ENCODE measurements around the gene CEP63. TPM values are rescaled to one million over a fixed set of nuclear protein-coding genes. Genes with fewer than 3 reads are reported as not detected.
"Not testable (repeated sequence)": the region's sequence is repeated elsewhere in the genome, so short reads cannot be mapped to it uniquely, and the experiment has no call there.

CEP63 gene
- total RNA-seq, 1 donor from 2014 or later, result 14.0 TPM

GRCh38 chr3:134522541-134522940, 36.7 kb downstream of the CEP63 start:
- DNase-seq, result no peak

GRCh38 chr3:134525293-134525692, 39.4 kb downstream of the CEP63 start:
- no peak for DNase-seq

- DNase-seq, result no peak
Observed at GRCh38 chr3:134526319-134526718, 40.5 kb downstream of the CEP63 start.

- peak; percentile 11 for DNase-seq
Observed at GRCh38 chr3:134527037-134527436, 41.2 kb downstream of the CEP63 start.

GRCh38 chr3:134527538-134528186, 41.8 kb downstream of the CEP63 start:
- DNase-seq, result no peak

- no peak for DNase-seq
Observed at GRCh38 chr3:134533493-134533892, 47.6 kb downstream of the CEP63 start.

GRCh38 chr3:134535186-134535970, 49.5 kb downstream of the CEP63 start:
- DNase-seq, result no peak

GRCh38 chr3:134536781-134537180, 50.9 kb downstream of the CEP63 start:
- no peak for DNase-seq

GRCh38 chr3:134542287-134542958, 56.6 kb downstream of the CEP63 start:
- no peak for DNase-seq

- DNase-seq, result no peak
Observed at GRCh38 chr3:134543113-134543512, 57.3 kb downstream of the CEP63 start.

GRCh38 chr3:134544316-134544715, 58.5 kb downstream of the CEP63 start:
- DNase-seq, result no peak

GRCh38 chr3:134544783-134545182, 58.9 kb downstream of the CEP63 start:
- DNase-seq, result not testable (repeated sequence)

- no peak for DNase-seq
Observed at GRCh38 chr3:134545818-134546217, 60.0 kb downstream of the CEP63 start.

GRCh38 chr3:134552784-134553183, 66.9 kb downstream of the CEP63 start:
- DNase-seq, result no peak

- no peak for DNase-seq
Observed at GRCh38 chr3:134559591-134559990, 73.7 kb downstream of the CEP63 start.

- no peak for DNase-seq
Observed at GRCh38 chr3:134562055-134562454, 76.2 kb downstream of the CEP63 start.

GRCh38 chr3:134563601-134564000, 77.7 kb downstream of the CEP63 start:
- no peak for DNase-seq

GRCh38 chr3:134564991-134565390, 79.1 kb downstream of the CEP63 start:
- no peak for DNase-seq

GRCh38 chr3:134567605-134568004, 81.7 kb downstream of the CEP63 start:
- DNase-seq, result no peak

- no peak for DNase-seq
Observed at GRCh38 chr3:134568790-134569189, 82.9 kb downstream of the CEP63 start.

- DNase-seq, result not testable (repeated sequence)
Observed at GRCh38 chr3:134569899-134570298, 84.0 kb downstream of the CEP63 start.

GRCh38 chr3:134576426-134576825, 90.6 kb downstream of the CEP63 start:
- no peak for DNase-seq

- no peak for DNase-seq
Observed at GRCh38 chr3:134576831-134577230, 91.0 kb downstream of the CEP63 start.

Measured in dermis blood vessel endothelial cell (primary cell).